Measurements from ENCODE around the gene SPINT1. TPM values are rescaled to one million over a fixed set of nuclear protein-coding genes. Genes with fewer than 3 reads are reported as not detected.
A peak's percentile ranks its signal among the peaks of the same experiment; 100 is the strongest.

SPINT1 gene
- total and polyA plus RNA-seq, 2 of the 13 experiments (the other 11 are each of a cell fraction or from before 2014, with no cell fraction given), result 0.49 to 2.5 TPM

- TF ChIP-seq THAP9 (CRISPR knock-in tag; IDR thresholded peaks at IDR 0.05; ENCODE audit: borderline replicate concordance) (peak; percentile 20; the same call in 1 of the 2 replicates), ZNF687 (CRISPR knock-in tag; IDR thresholded peaks at IDR 0.05) (peak; percentile 34; the same call in 1 of the 2 replicates), ZNF574 (CRISPR knock-in tag; IDR thresholded peaks at IDR 0.05) (0 out of 2 replicates have a peak, but pooled peaks have one; percentile 34), ZNF292 (CRISPR knock-in tag; IDR thresholded peaks at IDR 0.05; ENCODE audit: borderline replicate concordance, low read depth) (peak; percentile 66; the same call in 1 of the 2 replicates), MBD4 (IDR thresholded peaks at IDR 0.05; ENCODE audit: borderline replicate concordance, low read length) (no peak), ZNF800 (CRISPR knock-in tag; IDR thresholded peaks at IDR 0.05) (0 out of 2 replicates have a peak, but pooled peaks have one; percentile 28), DRAP1 (CRISPR knock-in tag; IDR thresholded peaks at IDR 0.05) (peak; percentile 39; the same call in 1 of the 2 replicates), RXRB (CRISPR knock-in tag; IDR thresholded peaks at IDR 0.05; ENCODE audit: borderline replicate concordance) (peak; percentile 47; the same call in 1 of the 2 replicates), ZFP36 (IDR thresholded peaks at IDR 0.05; ENCODE audit: borderline replicate concordance, low read depth, low read length, partially characterized antibody) (no peak), SALL1 (CRISPR knock-in tag; IDR thresholded peaks at IDR 0.05) (peak; percentile 40; the same call in 1 of the 2 replicates), TFAP4 (IDR thresholded peaks at IDR 0.05; ENCODE audit: borderline replicate concordance, low read depth) (peak; percentile 28; the same call in 1 of the 2 replicates), BCL3 (CRISPR knock-in tag; IDR thresholded peaks at IDR 0.05) (no peak)
Observed at GRCh38 chr15:40850576-40851112, 6.8 kb downstream of the SPINT1 start (continued).
